GM23338 (cell line): Measurements from ENCODE around the gene SCN11A. TPM values are rescaled to one million over a fixed set of nuclear protein-coding genes. Genes with fewer than 3 reads are reported as not detected.

ENCODE experiments used
- ATAC-seq: fragments of 200-7000 bp; cut with Tn5 transposase; 3 replicates; pipeline ENCODE4 v1.9.1; 2020
- DNase-seq: peaks from one replicate; pipeline ENCODE4 v3.0.0-alpha.2; 2015; ENCODE audit warnings: low spot score
- H2AFZ ChIP-seq: fragments of 200-600 bp; sonication (generic); 2 replicates; pipeline ENCODE4 v1.8.0; 2016; ENCODE audit warnings: antibody characterized with exemption, mild to moderate bottlenecking, moderate library complexity
- H3F3A ChIP-seq: fragments of 200-600 bp; sonication (generic); replicated peaks from 2 replicates; pipeline ENCODE4 v1.8.0; 2017; ENCODE audit warnings: antibody characterized with exemption, mixed run types, low read depth
- H3K27ac ChIP-seq: fragments of 200-600 bp; sonication (generic); 2 replicates; pipeline ENCODE4 v1.6.1; 2016; ENCODE audit warnings: low read depth
- H3K27me3 ChIP-seq: fragments of 200-600 bp; sonication (generic); 2 replicates; pipeline ENCODE4 v1.8.0; 2016; ENCODE audit warnings: mild to moderate bottlenecking, mixed run types, moderate library complexity; ENCODE audit not compliant: insufficient read depth
- H3K36me3 ChIP-seq: fragments of 200-600 bp; sonication (generic); 2 replicates; pipeline ENCODE4 v1.8.0; 2016; ENCODE audit warnings: mild to moderate bottlenecking; ENCODE audit not compliant: insufficient read depth
- H3K4me1 ChIP-seq: fragments of 200-600 bp; sonication (generic); 2 replicates; pipeline ENCODE4 v1.8.0; 2016; ENCODE audit warnings: mild to moderate bottlenecking, moderate library complexity; ENCODE audit not compliant: insufficient read depth
- H3K4me2 ChIP-seq: fragments of 200-600 bp; sonication (generic); 2 replicates; pipeline ENCODE4 v1.7.1; 2017; ENCODE audit warnings: mixed run types
- H3K4me3 ChIP-seq: fragments of 200-600 bp; sonication (generic); 2 replicates; pipeline ENCODE4 v1.6.1; 2016; ENCODE audit warnings: mixed run types
- H3K79me2 ChIP-seq: fragments of 200-600 bp; sonication (generic); replicated peaks from 2 replicates; pipeline ENCODE4 v1.8.0; 2017; ENCODE audit warnings: mild to moderate bottlenecking; ENCODE audit not compliant: insufficient read depth
- H3K9me2 ChIP-seq: fragments of 200-600 bp; sonication (generic); 2 replicates; pipeline ENCODE4 v1.8.0; 2017; ENCODE audit not compliant: insufficient read depth
- H4K20me1 ChIP-seq: fragments of 200-600 bp; sonication (generic); replicated peaks from 2 replicates; pipeline ENCODE4 v1.8.0; 2017; ENCODE audit warnings: mild to moderate bottlenecking; ENCODE audit not compliant: insufficient read depth
- H3K27ac Mint-ChIP-seq: 2 replicates; pipeline ENCODE4 v1.8.0; 2020; ENCODE audit warnings: inconsistent platforms, mild to moderate bottlenecking, moderate library complexity, mixed read lengths
- H3K27me3 Mint-ChIP-seq: 3 replicates; pipeline ENCODE4 v1.8.0; 2022; ENCODE audit warnings: low read depth, mild to moderate bottlenecking, moderate library complexity, mixed read lengths, inconsistent platforms; ENCODE audit not compliant: insufficient read depth, poor library complexity
- H3K36me3 Mint-ChIP-seq: 3 replicates; pipeline ENCODE4 v1.8.0; 2021; ENCODE audit warnings: low read depth, mild to moderate bottlenecking, inconsistent platforms, moderate library complexity, mixed read lengths
- H3K4me1 Mint-ChIP-seq: 3 replicates; pipeline ENCODE4 v1.8.0; 2020; ENCODE audit warnings: mild to moderate bottlenecking, inconsistent platforms, mixed read lengths
- H3K4me3 Mint-ChIP-seq: 3 replicates; pipeline ENCODE4 v1.8.0; 2021; ENCODE audit warnings: moderate library complexity, mild to moderate bottlenecking, inconsistent platforms, mixed read lengths
- H3K9me3 Mint-ChIP-seq: 3 replicates; pipeline ENCODE4 v1.8.0; 2020; ENCODE audit warnings: moderate library complexity, mild to moderate bottlenecking, inconsistent platforms, mixed read lengths
- CREB1 ChIP-seq: fragments of 250-450 bp; sonication (Bioruptor Pico); IDR thresholded peaks from 2 replicates; pipeline ENCODE4 v1.5.0; 2020; ENCODE audit warnings: low read depth, mild to moderate bottlenecking, moderate library complexity
- ETS1 ChIP-seq: IDR thresholded peaks from 2 replicates; pipeline ENCODE4 v1.6.1; 2016; ENCODE audit warnings: antibody characterized with exemption
- EZH2 ChIP-seq: fragments of 200-600 bp; sonication (generic); IDR thresholded peaks from one replicate; pipeline ENCODE4 v1.8.0; 2017; ENCODE audit warnings: antibody characterized with exemption, mild to moderate bottlenecking, low read depth; ENCODE audit not compliant: unreplicated experiment
- JUNB ChIP-seq: IDR thresholded peaks from one replicate; pipeline ENCODE4 v1.6.1; 2016; ENCODE audit warnings: antibody characterized with exemption; ENCODE audit not compliant: unreplicated experiment
- POLR2AphosphoS5 ChIP-seq: IDR thresholded peaks from 2 replicates; pipeline ENCODE4 v1.6.1; 2016; ENCODE audit warnings: antibody characterized with exemption, low read depth
- STAT1 ChIP-seq: IDR thresholded peaks from one replicate; pipeline ENCODE4 v1.6.1; 2016; ENCODE audit warnings: antibody characterized with exemption; ENCODE audit not compliant: unreplicated experiment
- ZNF331 ChIP-seq: fragments of 250-450 bp; sonication (Bioruptor Pico); IDR thresholded peaks from 2 replicates; pipeline ENCODE4 v1.5.0; 2020; ENCODE audit warnings: low read depth, mild to moderate bottlenecking, moderate library complexity
- ZNF462 ChIP-seq: fragments of 250-450 bp; sonication (Bioruptor Pico); IDR thresholded peaks from 2 replicates; pipeline ENCODE4 v1.5.0; 2020; ENCODE audit warnings: mild to moderate bottlenecking, moderate library complexity
- polyA plus RNA-seq: library from polyadenylated mRNA; unstranded; fragments of >200 nt; fragmentation: Nextera tagmentation; extraction: Ambion mirVana; gene quantifications from 2 replicates; pipeline ENCODE4 v1.2.1, GENCODE V29; 2016
- total RNA-seq: library from RNA; depleted of rRNA; stranded (reverse); fragments of >200 nt; shearing (Covaris generic); gene quantifications from 2 replicates; pipeline ENCODE4 v1.2.3, GENCODE V29; 2014

Gene SCN11A
- total and polyA plus RNA-seq, 2 experiments from 2014 or later = 0.05 to 0.14 TPM

- no peak overlapping the region for H3K27ac ChIP-seq
- Mint-ChIP-seq H3K9me3 (peaks cover 15% of the 10 kb centered on the region; the same call in 2 of the 3 replicates), H3K36me3 (no peaks in the 10 kb centered on the region), H3K4me1 (peaks cover 2% of the 10 kb centered on the region; the same call in 1 of the 3 replicates), H3K4me3 (no peak overlapping the region), H3K27ac (no peak overlapping the region), H3K27me3 (peaks cover 2% of the 10 kb centered on the region)
- H2AFZ ChIP-seq = no peak overlapping the region
- H3K27me3 ChIP-seq = no peaks in the 10 kb centered on the region
- H3K4me3 ChIP-seq = no peak overlapping the region
- no peaks in the 10 kb centered on the region for H3K79me2 ChIP-seq
- H4K20me1 ChIP-seq = no peaks in the 10 kb centered on the region; the same call in 1 of the 2 replicates
- H3K9me2 ChIP-seq = no peaks in the 10 kb centered on the region
- H3K36me3 ChIP-seq = no peaks in the 10 kb centered on the region
- no peaks in the 10 kb centered on the region for H3F3A ChIP-seq
- no peak overlapping the region for H3K4me2 ChIP-seq
- DNase-seq = no peak
- H3K4me1 ChIP-seq = no peaks in the 10 kb centered on the region
- TF ChIP-seq JUNB (no peak), ETS1 (no peak)
- ATAC-seq = no peak
Observed at GRCh38 chr3:39038165-39038564, 13.6 kb downstream of the SCN11A start.

- no peak overlapping the region for H3K4me3 Mint-ChIP-seq
- H3K79me2 ChIP-seq = no peaks in the 10 kb centered on the region
- peaks cover 2% of the 10 kb centered on the region; the same call in 1 of the 3 replicates for H3K4me1 Mint-ChIP-seq
Observed at GRCh38 chr3:39029556-39029955, 22.2 kb downstream of the SCN11A start.

DNA sequence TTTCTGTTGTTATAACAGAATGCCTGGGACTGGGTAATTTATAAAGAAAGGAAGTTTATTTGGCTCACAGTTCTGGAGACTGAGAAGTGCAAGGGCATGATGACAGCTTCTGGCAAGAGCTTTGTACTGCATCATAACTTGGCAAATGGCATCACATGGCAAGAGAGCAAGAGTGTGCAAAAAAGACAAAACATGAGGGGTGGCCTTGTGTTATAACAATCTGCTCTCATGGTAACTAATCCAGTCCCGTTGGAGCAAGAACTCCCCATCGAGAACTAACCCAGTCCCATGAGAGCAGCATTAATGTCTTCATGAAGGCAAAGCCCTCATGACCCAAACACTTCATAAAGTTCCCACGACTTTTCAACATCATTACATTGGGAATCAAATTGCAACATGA is 23.2 kb downstream of the SCN11A start:
- Mint-ChIP-seq H3K4me3 (no peak overlapping the region), H3K27me3 (no peaks in the 10 kb centered on the region), H3K9me3 (no peaks in the 10 kb centered on the region; the same call in 2 of the 3 replicates), H3K27ac (no peak overlapping the region), H3K36me3 (no peaks in the 10 kb centered on the region), H3K4me1 (peaks cover 2% of the 10 kb centered on the region; the same call in 1 of the 3 replicates)
- no peaks in the 10 kb centered on the region for H4K20me1 ChIP-seq
- ATAC-seq (no peak), DNase-seq (no peak)
- no peak overlapping the region for H3K4me2 ChIP-seq
- H3K27ac ChIP-seq = no peak overlapping the region
- no peak overlapping the region for H2AFZ ChIP-seq
- H3K4me1 ChIP-seq = no peaks in the 10 kb centered on the region
- no peaks in the 10 kb centered on the region for H3K9me2 ChIP-seq
- no peak overlapping the region for H3K4me3 ChIP-seq
- no peaks in the 10 kb centered on the region for H3K79me2 ChIP-seq
- H3K27me3 ChIP-seq = no peaks in the 10 kb centered on the region
- H3F3A ChIP-seq = no peaks in the 10 kb centered on the region
- TF ChIP-seq EZH2 (no peak), CREB1 (CRISPR knock-in tag) (no peak), POLR2AphosphoS5 (no peak), ZNF462 (CRISPR knock-in tag) (no peak), JUNB (no peak)
- H3K36me3 ChIP-seq = no peaks in the 10 kb centered on the region

More at GRCh38 chr3:39029556-39029955, 22.2 kb downstream of the SCN11A start:
- TF ChIP-seq CREB1 (CRISPR knock-in tag) = no peak
- no peak for TF ChIP-seq ZNF331 (CRISPR knock-in tag)
- no peak for TF ChIP-seq STAT1
- Histone ChIP-seq H3K36me3 (no peaks in the 10 kb centered on the region), H3K27ac (no peak overlapping the region), H3K4me1 (no peaks in the 10 kb centered on the region), H3K4me2 (no peak overlapping the region), H3K9me2 (no peaks in the 10 kb centered on the region), H3K27me3 (no peaks in the 10 kb centered on the region), H3K4me3 (no peak overlapping the region), H2AFZ (no peak overlapping the region), H3F3A (no peaks in the 10 kb centered on the region), H4K20me1 (no peaks in the 10 kb centered on the region)
- DNase-seq = no peak
- H3K27ac Mint-ChIP-seq = no peak overlapping the region
- ATAC-seq = no peak
- no peaks in the 10 kb centered on the region for H3K27me3 Mint-ChIP-seq
- no peaks in the 10 kb centered on the region for H3K36me3 Mint-ChIP-seq
- peaks cover 6% of the 10 kb centered on the region; the same call in 1 of the 3 replicates for H3K9me3 Mint-ChIP-seq
